Testis (tissue), 3 donors: ENCODE measurements around the gene C10orf53. TPM values are rescaled to one million over a fixed set of nuclear protein-coding genes. Genes with fewer than 3 reads are reported as not detected.

Experiments used
- DNase-seq: peaks from one replicate; pipeline ENCODE4 v3.0.0-alpha.2; 2019
- H3K27ac ChIP-seq, 2 donors: fragments of 200-600 bp; sonication (generic); one replicate each; pipeline ENCODE4 v1.5.1; 2019
- H3K27me3 ChIP-seq: fragments of 200-600 bp; sonication (generic); one replicate; pipeline ENCODE4 v1.5.1; 2019
- H3K36me3 ChIP-seq: fragments of 200-600 bp; sonication (generic); one replicate; pipeline ENCODE4 v1.5.1; 2017; ENCODE audit warnings: low read depth; ENCODE audit errors: missing control alignments
- H3K4me1 ChIP-seq: fragments of 200-600 bp; sonication (generic); one replicate; pipeline ENCODE4 v1.5.1; 2019
- H3K4me3 ChIP-seq, 2 donors: fragments of 200-600 bp; sonication (generic); one replicate each; pipeline ENCODE4 v1.5.1; 2017 to 2019
- H3K9me3 ChIP-seq: fragments of 200-600 bp; sonication (generic); one replicate; pipeline ENCODE4 v1.5.1; 2017
- POLR2A ChIP-seq: fragments of 450-650 bp; IDR thresholded peaks from one replicate; pipeline ENCODE4 v1.6.1; 2017; ENCODE audit warnings: antibody characterized with exemption, mild to moderate bottlenecking, moderate library complexity
- WGBS, 2 donors: methylation state at CpG; one replicate each; pipeline ENCODE4 v1.1.5; 2018; 5-methylcytosine and 5-hydroxymethylcytosine counted together
- intact Hi-C: fragments of 100-400 bp; cut with DNase I; formaldehyde crosslinking; loops from one replicate; pipeline ENCODE4 v1.15.1; 2023; ENCODE audit warnings: low total_unique reads
- polyA plus RNA-seq: library from polyadenylated mRNA; stranded (reverse); fragments of 350-450 nt; fragmentation: Illumina TruSeq; extraction: RNeasy Lipid Tissue Mini Kit (QIAGEN cat#74804); gene quantifications from one replicate; pipeline ENCODE4 v1.2.3, GENCODE V29; 2014; ENCODE audit warnings: low read depth, low replicate concordance; ENCODE audit not compliant: insufficient read depth
- total RNA-seq, 2 donors: library from RNA; depleted of rRNA; stranded (reverse); fragments of >200 nt; gene quantifications; one replicate each; pipeline ENCODE4 v1.2.3, GENCODE V29; 2016
- TF ChIP-seq, protein P1 (sequence below), 3 experiments: fragments of 450-650 bp in 2 of 3; fragments of 200-600 bp in 1 of 3; sonication (generic) in 1 of 3; IDR thresholded peaks; one replicate each; pipeline ENCODE4 v1.5.1; 2016 to 2019; ENCODE audit warnings: antibody characterized with exemption in 3 of 3, mild to moderate bottlenecking in 2 of 3, moderate library complexity in 1 of 3

C10orf53 gene
- total and polyA plus RNA-seq, 3 donors from 2014 or later, result 14.8 to 139 (median 33.5) TPM

DNA sequence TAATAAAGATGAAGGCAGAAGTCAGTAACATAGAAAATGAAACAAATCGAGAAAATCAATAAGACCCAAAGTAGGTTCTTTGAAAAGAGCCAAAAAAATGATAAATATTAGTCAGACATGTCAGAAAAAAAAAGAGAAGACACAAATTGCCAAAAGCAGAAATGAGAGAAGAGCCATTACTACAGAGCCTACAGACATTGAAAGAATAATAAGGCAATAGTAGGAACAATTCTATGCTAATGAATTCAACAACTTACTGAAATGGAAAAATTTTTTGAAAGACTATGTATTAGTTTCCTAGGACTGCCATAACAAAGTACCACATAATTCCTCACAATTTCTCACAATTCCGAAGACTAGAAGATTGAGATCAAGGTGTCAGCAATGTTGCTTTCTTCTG lies 47.1 kb downstream of the C10orf53 start:
- no peak for DNase-seq
- TF ChIP-seq, protein P1, sequence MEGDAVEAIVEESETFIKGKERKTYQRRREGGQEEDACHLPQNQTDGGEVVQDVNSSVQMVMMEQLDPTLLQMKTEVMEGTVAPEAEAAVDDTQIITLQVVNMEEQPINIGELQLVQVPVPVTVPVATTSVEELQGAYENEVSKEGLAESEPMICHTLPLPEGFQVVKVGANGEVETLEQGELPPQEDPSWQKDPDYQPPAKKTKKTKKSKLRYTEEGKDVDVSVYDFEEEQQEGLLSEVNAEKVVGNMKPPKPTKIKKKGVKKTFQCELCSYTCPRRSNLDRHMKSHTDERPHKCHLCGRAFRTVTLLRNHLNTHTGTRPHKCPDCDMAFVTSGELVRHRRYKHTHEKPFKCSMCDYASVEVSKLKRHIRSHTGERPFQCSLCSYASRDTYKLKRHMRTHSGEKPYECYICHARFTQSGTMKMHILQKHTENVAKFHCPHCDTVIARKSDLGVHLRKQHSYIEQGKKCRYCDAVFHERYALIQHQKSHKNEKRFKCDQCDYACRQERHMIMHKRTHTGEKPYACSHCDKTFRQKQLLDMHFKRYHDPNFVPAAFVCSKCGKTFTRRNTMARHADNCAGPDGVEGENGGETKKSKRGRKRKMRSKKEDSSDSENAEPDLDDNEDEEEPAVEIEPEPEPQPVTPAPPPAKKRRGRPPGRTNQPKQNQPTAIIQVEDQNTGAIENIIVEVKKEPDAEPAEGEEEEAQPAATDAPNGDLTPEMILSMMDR (IDR thresholded peaks at IDR 0.05), result no peak
- TF ChIP-seq POLR2A, result no peak
- Histone ChIP-seq H3K27me3 (no peaks in the 10 kb centered on the region), H3K4me3 (no peak overlapping the region), H3K9me3 (no peaks in the 10 kb centered on the region), H3K36me3 (no peaks in the 10 kb centered on the region), H3K27ac (no peak overlapping the region), H3K4me1 (no peaks in the 10 kb centered on the region)
- intact Hi-C loops, result no loop called here
- 64 to 70% methylated on average over 2 of the region's 2 CpGs for WGBS, 2 donors

DNA sequence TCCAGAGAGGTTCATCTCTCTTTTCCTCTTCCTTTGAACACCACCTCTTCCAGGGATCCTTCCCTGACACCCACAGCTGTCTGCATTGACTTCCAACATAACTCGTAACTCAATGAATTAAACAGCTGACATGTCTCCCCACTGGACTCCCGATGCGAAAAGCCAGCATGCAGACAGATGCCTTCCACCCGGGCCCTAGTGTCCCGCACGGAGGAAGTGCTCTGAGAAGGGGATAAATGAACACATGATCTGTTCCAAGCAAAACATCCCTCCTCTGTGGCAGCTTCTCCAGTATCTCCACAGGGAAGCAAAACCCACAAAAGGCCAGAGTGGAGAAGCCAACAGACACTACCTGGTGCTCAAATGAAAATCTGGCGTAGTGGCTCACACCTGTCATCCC lies 54.4 kb downstream of the C10orf53 start:
- no peaks in the 10 kb centered on the region for H3K27me3 ChIP-seq
- intact Hi-C loops, result no loop called here
- 72 to 80% methylated on average over 7 of the region's 7 CpGs for WGBS, 2 donors
- DNase-seq, result no peak
- TF ChIP-seq, protein P1 (IDR thresholded peaks at IDR 0.05), result no peak
- no peak for TF ChIP-seq POLR2A
- no peak overlapping the region for H3K27ac ChIP-seq
- H3K4me1 ChIP-seq, result no peaks in the 10 kb centered on the region
- no peak overlapping the region for H3K4me3 ChIP-seq
- H3K36me3 ChIP-seq, result no peaks in the 10 kb centered on the region
- no peaks in the 10 kb centered on the region for H3K9me3 ChIP-seq

DNA sequence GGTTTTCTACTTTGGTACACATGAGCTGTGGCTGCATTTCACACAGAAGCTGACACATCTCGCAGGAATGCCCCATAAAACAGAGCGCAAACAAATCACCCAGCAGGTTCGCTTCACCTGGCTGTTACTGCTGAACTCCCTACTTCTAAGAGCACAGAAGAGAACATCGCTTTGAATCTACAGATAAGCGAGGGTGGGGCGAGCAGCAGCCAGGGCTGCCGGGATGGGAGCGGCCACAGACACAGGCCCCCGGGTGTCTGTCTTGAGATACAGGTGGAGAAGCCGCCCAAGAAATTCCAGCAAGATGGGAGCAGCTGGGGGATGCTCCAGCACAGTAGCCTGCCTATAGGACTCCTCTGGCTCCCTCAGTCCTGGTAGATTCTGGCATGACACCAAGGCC lies 55.2 kb downstream of the C10orf53 start:
- Histone ChIP-seq H3K27ac (no peak overlapping the region), H3K36me3 (no peaks in the 10 kb centered on the region), H3K4me3 (no peak overlapping the region), H3K27me3 (no peaks in the 10 kb centered on the region), H3K9me3 (no peaks in the 10 kb centered on the region), H3K4me1 (no peaks in the 10 kb centered on the region)
- TF ChIP-seq POLR2A, result no peak
- TF ChIP-seq, protein P1 (IDR thresholded peaks at IDR 0.05), result no peak
- WGBS, 2 donors, result 78 to 84% methylated on average over 10 of the region's 10 CpGs
- no peak for DNase-seq
- intact Hi-C loops, result no loop called here

DNA sequence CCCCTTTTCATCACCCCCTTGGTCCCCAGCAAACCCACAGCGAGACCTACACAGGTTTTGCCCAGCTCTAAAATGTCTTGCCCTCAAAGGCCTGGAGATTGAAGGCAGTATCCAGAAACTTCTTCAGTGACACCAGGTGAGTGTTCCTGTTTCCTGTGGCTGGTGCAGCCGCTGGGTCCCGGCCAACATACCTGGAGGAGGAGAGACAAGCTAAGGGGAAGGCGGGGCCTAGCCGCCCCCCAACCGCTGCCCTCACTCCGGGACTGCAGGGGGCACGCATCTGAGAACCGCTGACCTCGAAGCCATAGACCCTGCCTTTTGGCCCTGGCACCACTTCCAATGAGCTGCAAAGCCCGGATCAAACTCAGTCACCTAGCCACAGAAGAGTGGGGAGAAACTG lies 55.7 kb downstream of the C10orf53 start:
- TF ChIP-seq POLR2A, result no peak
- TF ChIP-seq, protein P1 (IDR thresholded peaks at IDR 0.05), result no peak
- no peak overlapping the region for H3K4me3 ChIP-seq
- H3K36me3 ChIP-seq, result no peaks in the 10 kb centered on the region
- intact Hi-C loops, result no loop called here
- H3K27ac ChIP-seq, result no peak overlapping the region
- WGBS, 2 donors, result 79 to 83% methylated on average over 5 to 11 of the region's 11 CpGs
- H3K9me3 ChIP-seq, result no peaks in the 10 kb centered on the region
- H3K27me3 ChIP-seq, result no peaks in the 10 kb centered on the region
- no peaks in the 10 kb centered on the region for H3K4me1 ChIP-seq
- DNase-seq, result no peak

DNA sequence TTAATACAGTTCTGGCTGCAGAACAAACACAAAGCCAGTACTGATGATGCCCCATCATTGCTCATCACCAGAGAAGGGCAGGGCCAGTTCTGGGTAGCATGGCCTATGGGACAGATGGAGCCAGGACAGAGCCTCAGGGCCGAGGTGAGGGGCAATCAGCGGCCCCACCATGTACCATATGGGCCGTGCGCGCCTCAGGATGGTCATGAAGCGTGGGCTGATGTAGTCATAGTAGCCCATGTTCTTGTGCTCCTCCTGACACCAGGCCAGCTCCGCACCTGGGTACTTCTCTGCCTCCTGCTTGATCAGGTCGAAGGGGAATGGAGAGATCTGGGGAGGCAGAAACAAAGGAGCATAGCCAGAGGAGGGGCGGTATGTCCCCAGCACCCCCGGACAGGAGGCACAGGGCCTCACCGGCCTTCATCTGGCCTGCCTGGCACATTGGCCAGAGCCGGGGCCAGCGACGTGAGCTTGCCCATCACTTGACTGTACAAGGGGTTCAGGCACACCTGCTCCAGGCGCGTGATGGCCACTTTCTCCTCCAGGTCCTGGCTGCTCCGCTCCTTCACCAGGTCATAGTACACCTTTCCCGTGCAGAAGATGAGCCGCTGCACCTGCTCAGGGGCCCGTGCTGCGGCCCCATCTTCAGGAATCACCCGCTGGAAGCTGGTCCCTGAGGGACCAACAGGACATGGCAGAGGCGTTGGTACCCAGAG lies 56.6 kb downstream of the C10orf53 start:
- Histone ChIP-seq H3K9me3 (no peaks in the 10 kb centered on the region), H3K4me1 (no peaks in the 10 kb centered on the region), H3K27ac (no peak overlapping the region), H3K27me3 (no peaks in the 10 kb centered on the region), H3K36me3 (no peaks in the 10 kb centered on the region), H3K4me3 (no peak overlapping the region)
- WGBS, 2 donors, result 88 to 96% methylated on average over 12 to 23 of the region's 23 CpGs
- intact Hi-C loops, result no loop called here
- no peak for DNase-seq
- TF ChIP-seq, protein P1 (IDR thresholded peaks at IDR 0.05), result no peak
- no peak for TF ChIP-seq POLR2A
